Brain microvascular endothelial cell (primary cell): ENCODE measurements around the gene WBP11.

Experiments
- DNase-seq: peaks from one replicate; pipeline ENCODE4 v3.0.0-alpha.2; 2020
- H3K27ac ChIP-seq: fragments of 250-450 bp; sonication (Bioruptor Pico); 2 replicates; pipeline ENCODE4 v1.5.1; 2020; ENCODE audit warnings: mild to moderate bottlenecking, moderate library complexity
- H3K27me3 ChIP-seq: fragments of 250-450 bp; sonication (Bioruptor Pico); replicated peaks from 2 replicates; pipeline ENCODE4 v1.5.1; 2020; ENCODE audit warnings: mild to moderate bottlenecking
- H3K36me3 ChIP-seq: fragments of 250-450 bp; sonication (Bioruptor Pico); replicated peaks from 2 replicates; pipeline ENCODE4 v1.5.1; 2020; ENCODE audit warnings: mild to moderate bottlenecking
- H3K4me3 ChIP-seq: 2 replicates; pipeline ENCODE4 v1.5.1; 2011; ENCODE audit warnings: low read depth, mild to moderate bottlenecking, control low read depth, low read length, moderate library complexity
- CTCF ChIP-seq: IDR thresholded peaks from 2 replicates; pipeline ENCODE4 v1.5.1; 2011; ENCODE audit warnings: low read depth, mild to moderate bottlenecking, moderate library complexity, low read length, control low read depth, inconsistent platforms; ENCODE audit errors: missing control alignments
- in situ Hi-C: cut with HindIII; loops from 2 replicates; pipeline ENCODE4 v1.10.0; 2017; ENCODE audit warnings: low sequenced_read_pairs, low pct_ligation_motif_present

The WBP11 gene

DNA sequence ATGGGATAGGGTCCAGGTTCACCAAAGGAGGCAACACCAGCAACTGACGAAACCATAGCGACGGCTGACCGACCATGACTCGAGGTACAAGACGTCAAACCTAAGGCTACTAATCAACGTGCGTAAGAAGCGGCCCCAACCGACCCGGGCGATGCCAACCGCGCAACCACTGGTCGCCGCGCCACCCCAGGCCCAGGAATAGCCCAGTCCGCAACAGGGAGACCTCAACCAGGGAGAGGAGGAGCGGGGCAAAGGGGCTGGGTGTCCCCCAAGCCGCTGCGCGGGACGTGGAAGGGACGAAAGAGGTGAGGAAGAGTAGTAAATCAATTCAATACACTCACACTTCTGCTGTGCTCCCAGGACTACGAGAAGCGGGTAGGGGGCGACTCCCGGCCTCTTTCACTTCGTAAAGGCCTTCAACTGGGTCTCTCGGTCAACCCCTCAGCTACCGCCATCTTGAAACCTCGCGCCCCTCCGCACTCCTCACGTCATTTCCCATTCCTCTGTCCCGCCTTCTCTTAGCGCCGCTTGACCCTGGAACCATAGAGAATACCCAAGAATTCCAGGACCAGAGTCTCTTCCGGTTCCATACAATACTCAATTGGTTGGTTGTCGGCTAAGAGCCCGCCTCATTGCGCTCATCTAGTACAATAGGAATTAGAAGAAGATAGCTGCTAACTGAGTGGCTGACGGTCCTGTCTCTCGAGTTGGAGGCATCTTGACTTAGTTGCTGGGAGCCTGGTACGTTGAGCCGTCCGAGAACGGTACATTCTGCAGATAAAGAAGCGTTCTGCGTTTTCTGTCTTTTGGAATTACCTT lies at the start of gene WBP11, which contains the start of gene C12orf60:
WBP11 (minus strand) TSS at position 468 of the 819 bp plus-strand sequence. CDS start 2,095 bp downstream, outside the sequence.
C12orf60 (plus strand) TSS at position 660 of the 819 bp plus-strand sequence. CDS start 19,266 bp downstream, outside the sequence.
- peak; percentile 100 for DNase-seq
- no peak for TF ChIP-seq CTCF
- no peaks in the 10 kb centered on the region for H3K27me3 ChIP-seq
- peaks cover 7% of the 10 kb centered on the region for H3K36me3 ChIP-seq
- in situ Hi-C loops, result no loop called here
- H3K27ac ChIP-seq, result peak within 1 kb of the TSS; percentile 100
- peak within 1 kb of the TSS; percentile 93 for H3K4me3 ChIP-seq

DNA sequence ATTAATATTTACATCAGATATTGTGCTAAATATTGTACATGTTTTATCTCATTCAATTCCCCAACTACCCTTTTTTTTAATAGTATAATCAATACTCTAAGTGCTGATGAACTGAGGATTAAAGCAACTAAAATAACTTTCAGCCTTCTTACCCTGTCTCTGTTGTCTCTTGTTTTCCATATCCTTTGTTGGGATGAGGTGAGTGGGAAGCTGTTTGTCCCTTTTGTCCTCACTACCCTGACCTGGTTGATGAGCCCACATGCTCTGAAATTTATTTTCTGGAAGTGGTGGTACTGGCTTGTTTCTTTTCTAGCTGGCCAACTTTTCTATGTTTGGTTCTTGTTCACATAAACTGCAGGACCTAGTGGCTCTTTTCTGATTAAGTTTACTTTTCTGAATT lies 49.6 kb upstream of the WBP11 start:
- DNase-seq, result no peak
- TF ChIP-seq CTCF, result no peak
- H3K36me3 ChIP-seq, result no peaks in the 10 kb centered on the region

DNA sequence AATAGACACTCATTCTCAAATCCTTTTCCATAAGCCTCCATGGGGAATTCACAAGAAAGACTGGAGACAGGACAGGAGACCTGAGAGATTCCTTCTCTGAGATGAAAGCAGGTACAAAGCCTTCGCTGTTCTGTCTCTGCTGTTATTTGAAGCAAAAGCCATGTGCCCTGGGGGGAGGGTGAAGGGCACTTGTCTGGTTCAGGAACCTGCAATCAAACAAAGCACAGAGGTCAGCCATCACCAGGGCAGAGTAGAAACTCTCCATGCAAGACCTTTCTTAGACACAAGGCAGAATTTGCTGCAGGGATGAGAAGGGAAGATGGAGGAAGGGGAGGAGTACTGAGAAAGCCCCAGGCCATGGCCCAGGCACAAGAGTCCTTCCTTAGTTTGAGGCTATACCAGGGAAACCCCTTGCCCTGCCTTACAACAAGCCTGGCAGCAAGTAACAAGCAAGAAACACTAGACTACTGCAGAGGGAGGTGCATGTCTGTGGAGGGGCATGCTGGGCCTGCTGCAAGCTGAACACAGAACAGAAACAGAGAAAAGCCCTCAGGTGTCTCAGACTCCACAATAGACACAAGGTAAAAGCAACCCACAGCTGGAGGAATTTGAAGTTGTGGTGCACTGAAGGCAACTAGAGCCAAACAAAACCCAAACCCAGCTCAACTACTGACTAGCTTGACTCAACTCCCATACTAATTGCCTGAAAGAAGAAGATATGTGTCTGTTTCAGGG lies 47.8 kb upstream of the WBP11 start:
- in situ Hi-C loops, result no loop called here
- no peak for DNase-seq
- H3K4me3 ChIP-seq, result no peak overlapping the region
- TF ChIP-seq CTCF, result no peak
- H3K27ac ChIP-seq, result no peak overlapping the region
- no peaks in the 10 kb centered on the region for H3K27me3 ChIP-seq
- H3K36me3 ChIP-seq, result no peaks in the 10 kb centered on the region

More for the DNA sequence above, 49.6 kb upstream of the WBP11 start:
- Histone ChIP-seq H3K27ac (no peak overlapping the region), H3K27me3 (no peaks in the 10 kb centered on the region), H3K4me3 (no peak overlapping the region)
- in situ Hi-C loops, result no loop called here

GRCh38 chr12:14849661-14850060 lies 46.4 kb upstream of the WBP11 start:
- H3K27me3 ChIP-seq, result no peaks in the 10 kb centered on the region
- H3K4me3 ChIP-seq, result no peak overlapping the region
- peak; percentile 65 for DNase-seq
- H3K27ac ChIP-seq, result peak overlapping the region; percentile 60
- no peaks in the 10 kb centered on the region for H3K36me3 ChIP-seq
- in situ Hi-C loops, result no loop called here
- TF ChIP-seq CTCF, result no peak

- TF ChIP-seq CTCF, result no peak
- in situ Hi-C loops, result no loop called here
- Histone ChIP-seq H3K27ac (no peak overlapping the region), H3K4me3 (no peak overlapping the region), H3K27me3 (no peaks in the 10 kb centered on the region), H3K36me3 (no peaks in the 10 kb centered on the region)
- no peak for DNase-seq
Measured at GRCh38 chr12:14846876-14847580, 43.8 kb upstream of the WBP11 start.
